Measurements from ENCODE around the gene FIZ1. TPM values are rescaled to one million over a fixed set of nuclear protein-coding genes. Genes with fewer than 3 reads are reported as not detected.

FIZ1 gene
- polyA plus RNA-seq, 1 donor from 2014 or later, result 7.4 TPM

DNA sequence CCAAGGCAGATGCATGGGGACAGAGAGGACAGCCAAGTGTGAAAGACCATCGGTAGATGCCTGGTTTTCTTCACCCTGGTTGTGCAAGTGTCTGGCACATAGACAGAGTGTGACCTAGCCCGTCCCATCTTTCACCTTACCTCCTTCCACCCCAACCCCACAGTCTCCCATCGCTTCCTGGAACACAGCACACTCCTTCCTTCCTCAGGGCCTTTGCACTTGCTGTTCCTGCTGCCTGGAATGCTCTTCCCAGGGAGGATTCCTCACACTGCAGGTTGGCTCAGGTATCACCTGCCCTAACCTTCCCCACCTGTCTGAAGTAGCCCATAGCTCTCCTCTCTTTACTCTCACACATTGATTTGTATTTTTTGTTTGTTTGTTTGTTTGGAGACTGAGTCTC lies 3.0 kb downstream of the FIZ1 start:
- H3K9me3 ChIP-seq (ENCODE audit: low read length), result no peaks in the 10 kb centered on the region
- H4K20me1 ChIP-seq (ENCODE audit: insufficient read depth), result no peaks in the 10 kb centered on the region
- peaks cover 4% of the 10 kb centered on the region for H3K79me2 ChIP-seq (replicated peaks; ENCODE audit: insufficient read depth, low read length)
- TF ChIP-seq MXI1 (conservative IDR thresholded peaks at IDR 0.05; ENCODE audit: poor library complexity, severe bottlenecking), result no peak
- TF ChIP-seq, protein P1, sequence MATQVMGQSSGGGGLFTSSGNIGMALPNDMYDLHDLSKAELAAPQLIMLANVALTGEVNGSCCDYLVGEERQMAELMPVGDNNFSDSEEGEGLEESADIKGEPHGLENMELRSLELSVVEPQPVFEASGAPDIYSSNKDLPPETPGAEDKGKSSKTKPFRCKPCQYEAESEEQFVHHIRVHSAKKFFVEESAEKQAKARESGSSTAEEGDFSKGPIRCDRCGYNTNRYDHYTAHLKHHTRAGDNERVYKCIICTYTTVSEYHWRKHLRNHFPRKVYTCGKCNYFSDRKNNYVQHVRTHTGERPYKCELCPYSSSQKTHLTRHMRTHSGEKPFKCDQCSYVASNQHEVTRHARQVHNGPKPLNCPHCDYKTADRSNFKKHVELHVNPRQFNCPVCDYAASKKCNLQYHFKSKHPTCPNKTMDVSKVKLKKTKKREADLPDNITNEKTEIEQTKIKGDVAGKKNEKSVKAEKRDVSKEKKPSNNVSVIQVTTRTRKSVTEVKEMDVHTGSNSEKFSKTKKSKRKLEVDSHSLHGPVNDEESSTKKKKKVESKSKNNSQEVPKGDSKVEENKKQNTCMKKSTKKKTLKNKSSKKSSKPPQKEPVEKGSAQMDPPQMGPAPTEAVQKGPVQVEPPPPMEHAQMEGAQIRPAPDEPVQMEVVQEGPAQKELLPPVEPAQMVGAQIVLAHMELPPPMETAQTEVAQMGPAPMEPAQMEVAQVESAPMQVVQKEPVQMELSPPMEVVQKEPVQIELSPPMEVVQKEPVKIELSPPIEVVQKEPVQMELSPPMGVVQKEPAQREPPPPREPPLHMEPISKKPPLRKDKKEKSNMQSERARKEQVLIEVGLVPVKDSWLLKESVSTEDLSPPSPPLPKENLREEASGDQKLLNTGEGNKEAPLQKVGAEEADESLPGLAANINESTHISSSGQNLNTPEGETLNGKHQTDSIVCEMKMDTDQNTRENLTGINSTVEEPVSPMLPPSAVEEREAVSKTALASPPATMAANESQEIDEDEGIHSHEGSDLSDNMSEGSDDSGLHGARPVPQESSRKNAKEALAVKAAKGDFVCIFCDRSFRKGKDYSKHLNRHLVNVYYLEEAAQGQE (IDR thresholded peaks at IDR 0.05; ENCODE audit: borderline replicate concordance), result no peak
- no peak for TF ChIP-seq EP300 (conservative IDR thresholded peaks at IDR 0.05; ENCODE audit: poor library complexity, severe bottlenecking)
- no peak for TF ChIP-seq POLR2AphosphoS5 (IDR thresholded peaks at IDR 0.05)
- no peak for TF ChIP-seq TAF1 (IDR thresholded peaks at IDR 0.05; ENCODE audit: low read depth)
- TF ChIP-seq SMC3 (conservative IDR thresholded peaks at IDR 0.05; ENCODE audit: poor library complexity), result no peak
- H3K4me2 ChIP-seq (ENCODE audit: low read length), result no peak overlapping the region
- H3K9ac ChIP-seq (ENCODE audit: low read length), result no peak overlapping the region
- H3K9me2 ChIP-seq (ENCODE audit: insufficient read depth, low read length), result no peaks in the 10 kb centered on the region
- peaks cover 6% of the 10 kb centered on the region for H3K36me3 ChIP-seq (ENCODE audit: insufficient read depth, low read length)
- no peaks in the 10 kb centered on the region for H3F3A ChIP-seq (ENCODE audit: insufficient read depth, low read length, poor library complexity, severe bottlenecking)
- no peak overlapping the region for H2AFZ ChIP-seq (ENCODE audit: low read depth, low read length)
- H3K4me3 ChIP-seq (ENCODE audit: low read length), result no peak overlapping the region
- H3K27ac ChIP-seq (ENCODE audit: low read length), result no peak overlapping the region
- H3K27me3 ChIP-seq (ENCODE audit: insufficient read depth, low read depth, low read length), result no peaks in the 10 kb centered on the region

- Histone ChIP-seq H3K27ac (ENCODE audit: low read length) (no peak overlapping the region), H2AFZ (ENCODE audit: low read depth, low read length) (no peak overlapping the region), H3K4me2 (ENCODE audit: low read length) (no peak overlapping the region), H3K27me3 (ENCODE audit: insufficient read depth, low read depth, low read length) (no peaks in the 10 kb centered on the region), H3K36me3 (ENCODE audit: insufficient read depth, low read length) (peaks cover 6% of the 10 kb centered on the region), H4K20me1 (ENCODE audit: insufficient read depth) (no peaks in the 10 kb centered on the region), H3K9me2 (ENCODE audit: insufficient read depth, low read length) (no peaks in the 10 kb centered on the region), H3K79me2 (replicated peaks; ENCODE audit: insufficient read depth, low read length) (no peaks in the 10 kb centered on the region), H3K9me3 (ENCODE audit: low read length) (no peaks in the 10 kb centered on the region), H3K4me3 (ENCODE audit: low read length) (no peak overlapping the region), H3F3A (ENCODE audit: insufficient read depth, low read length, poor library complexity, severe bottlenecking) (no peaks in the 10 kb centered on the region), H3K9ac (ENCODE audit: low read length) (no peak overlapping the region)
- TF ChIP-seq SMC3 (conservative IDR thresholded peaks at IDR 0.05; ENCODE audit: poor library complexity), result no peak
- no peak for TF ChIP-seq RAD21 (conservative IDR thresholded peaks at IDR 0.05)
- TF ChIP-seq, protein P1 (IDR thresholded peaks at IDR 0.05; ENCODE audit: borderline replicate concordance), result no peak
- TF ChIP-seq EP300 (conservative IDR thresholded peaks at IDR 0.05; ENCODE audit: poor library complexity, severe bottlenecking), result no peak
- no peak for TF ChIP-seq POLR2AphosphoS5 (IDR thresholded peaks at IDR 0.05)
- TF ChIP-seq MXI1 (conservative IDR thresholded peaks at IDR 0.05; ENCODE audit: poor library complexity, severe bottlenecking), result no peak
- no peak for TF ChIP-seq TAF1 (IDR thresholded peaks at IDR 0.05; ENCODE audit: low read depth)
- no peak for TF ChIP-seq EZH2 (IDR thresholded peaks at IDR 0.05; ENCODE audit: borderline replicate concordance, insufficient read depth, low read length, poor library complexity, severe bottlenecking)
- TF ChIP-seq, protein P2, sequence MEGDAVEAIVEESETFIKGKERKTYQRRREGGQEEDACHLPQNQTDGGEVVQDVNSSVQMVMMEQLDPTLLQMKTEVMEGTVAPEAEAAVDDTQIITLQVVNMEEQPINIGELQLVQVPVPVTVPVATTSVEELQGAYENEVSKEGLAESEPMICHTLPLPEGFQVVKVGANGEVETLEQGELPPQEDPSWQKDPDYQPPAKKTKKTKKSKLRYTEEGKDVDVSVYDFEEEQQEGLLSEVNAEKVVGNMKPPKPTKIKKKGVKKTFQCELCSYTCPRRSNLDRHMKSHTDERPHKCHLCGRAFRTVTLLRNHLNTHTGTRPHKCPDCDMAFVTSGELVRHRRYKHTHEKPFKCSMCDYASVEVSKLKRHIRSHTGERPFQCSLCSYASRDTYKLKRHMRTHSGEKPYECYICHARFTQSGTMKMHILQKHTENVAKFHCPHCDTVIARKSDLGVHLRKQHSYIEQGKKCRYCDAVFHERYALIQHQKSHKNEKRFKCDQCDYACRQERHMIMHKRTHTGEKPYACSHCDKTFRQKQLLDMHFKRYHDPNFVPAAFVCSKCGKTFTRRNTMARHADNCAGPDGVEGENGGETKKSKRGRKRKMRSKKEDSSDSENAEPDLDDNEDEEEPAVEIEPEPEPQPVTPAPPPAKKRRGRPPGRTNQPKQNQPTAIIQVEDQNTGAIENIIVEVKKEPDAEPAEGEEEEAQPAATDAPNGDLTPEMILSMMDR (IDR thresholded peaks at IDR 0.05; ENCODE audit: poor library complexity, severe bottlenecking), result no peak
Observed at GRCh38 chr19:55594996-55595545, 4.2 kb downstream of the FIZ1 start.
